IPS-18a (cell line): ENCODE data around the gene ZNF580.

ENCODE experiments used
- H3K27ac ChIP-seq: one replicate; pipeline ENCODE4 v1.5.1; 2013; ENCODE audit warnings: low read length
- H3K27me3 ChIP-seq: one replicate; pipeline ENCODE4 v1.6.1; 2013; ENCODE audit warnings: mild to moderate bottlenecking, low read length; ENCODE audit not compliant: control insufficient read depth, insufficient read depth
- H3K36me3 ChIP-seq: one replicate; pipeline ENCODE4 v1.6.1; 2013; ENCODE audit warnings: low read depth, low read length; ENCODE audit not compliant: control insufficient read depth
- H3K4me1 ChIP-seq: one replicate; pipeline ENCODE4 v1.6.1; 2013; ENCODE audit warnings: low read depth, low read length; ENCODE audit not compliant: control insufficient read depth
- H3K4me3 ChIP-seq: one replicate; pipeline ENCODE4 v1.5.1; 2013; ENCODE audit warnings: low read length
- H3K9ac ChIP-seq: one replicate; pipeline ENCODE4 v1.6.1; 2013; ENCODE audit warnings: mild to moderate bottlenecking, low read length, moderate library complexity
- H3K9me3 ChIP-seq: one replicate; pipeline ENCODE4 v1.6.1; 2013; ENCODE audit warnings: low read depth, low read length; ENCODE audit not compliant: control insufficient read depth

ZNF580 gene

DNA sequence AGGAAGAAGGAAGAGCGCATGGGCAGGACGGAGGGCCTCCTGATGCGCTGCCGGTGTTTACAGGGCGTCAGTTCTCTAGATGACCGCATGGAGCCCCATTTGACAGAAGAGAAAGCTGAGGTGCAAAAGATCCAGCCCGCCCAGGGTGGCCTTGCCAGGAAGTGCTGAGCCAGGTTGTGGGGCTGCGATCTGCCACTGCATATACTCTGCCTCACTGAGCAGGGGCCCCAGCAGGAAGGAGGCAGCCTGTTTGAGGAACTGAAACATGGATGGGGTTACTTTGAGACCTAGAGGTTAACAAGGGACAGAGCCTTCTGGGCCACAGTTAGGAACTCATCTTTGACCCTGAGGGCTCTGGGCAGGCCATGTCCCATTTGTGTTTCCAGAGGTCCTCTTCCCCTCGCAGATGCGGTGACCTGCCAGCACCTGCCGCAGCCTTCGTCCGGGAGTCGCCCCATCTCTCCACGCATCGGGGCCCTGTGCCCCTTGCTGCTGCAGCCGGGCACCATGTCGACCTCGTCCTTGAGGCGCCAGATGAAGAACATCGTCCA lies 37.4 kb downstream of the ZNF580 start:
- peaks cover 30% of the 10 kb centered on the region for H3K36me3 ChIP-seq
- H3K9ac ChIP-seq, result no peak overlapping the region

DNA sequence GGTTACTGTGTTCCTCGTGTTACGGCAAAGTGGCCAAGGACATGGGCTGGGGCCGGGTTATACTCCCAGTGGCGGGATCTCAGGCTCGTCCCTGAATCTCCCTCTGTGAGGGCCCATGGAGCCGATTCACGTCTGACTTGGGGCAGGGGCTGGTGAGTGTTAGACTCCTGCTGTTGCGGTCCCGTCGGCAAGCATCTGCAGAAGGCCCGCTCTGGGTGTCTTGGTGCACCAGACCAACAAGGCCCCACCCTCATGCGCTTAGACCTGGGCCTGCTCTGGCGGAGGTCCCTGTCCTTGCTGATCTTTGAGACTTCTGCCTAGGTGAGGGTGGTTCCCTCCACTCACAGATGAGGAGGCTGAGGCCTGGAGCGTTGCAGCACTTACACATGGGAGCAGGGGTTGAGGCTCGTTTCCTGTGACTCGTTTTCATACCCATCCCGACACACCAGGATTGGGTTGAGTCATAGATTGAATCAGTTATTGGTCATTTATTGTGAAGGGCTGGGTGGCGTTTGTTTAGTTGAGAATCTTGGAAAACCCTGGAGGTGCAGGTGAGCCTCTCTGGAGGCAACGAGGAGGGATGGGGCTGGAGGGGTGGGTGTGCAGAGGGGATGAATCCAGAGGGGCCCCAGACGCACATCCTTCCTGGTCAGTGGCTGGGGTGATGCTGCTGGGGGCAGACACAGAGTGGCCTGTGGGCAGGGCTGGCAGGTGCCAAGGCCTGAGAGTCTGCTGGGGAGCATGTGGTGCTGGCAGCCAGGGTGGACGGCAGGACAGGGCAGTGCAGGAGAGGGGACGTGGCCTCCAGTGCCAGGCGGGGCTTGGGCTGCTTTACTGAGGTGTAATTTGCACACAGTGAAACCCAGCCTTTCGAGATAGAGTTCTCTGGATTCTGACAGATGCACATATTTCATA lies 38.8 kb downstream of the ZNF580 start:
- no peak overlapping the region for H3K9ac ChIP-seq

More for the DNA sequence above, 37.4 kb downstream of the ZNF580 start:
- H3K4me3 ChIP-seq, result no peak overlapping the region
- no peaks in the 10 kb centered on the region for H3K9me3 ChIP-seq
- no peak overlapping the region for H3K27ac ChIP-seq
- no peaks in the 10 kb centered on the region for H3K27me3 ChIP-seq
- peaks cover 10% of the 10 kb centered on the region for H3K4me1 ChIP-seq

DNA sequence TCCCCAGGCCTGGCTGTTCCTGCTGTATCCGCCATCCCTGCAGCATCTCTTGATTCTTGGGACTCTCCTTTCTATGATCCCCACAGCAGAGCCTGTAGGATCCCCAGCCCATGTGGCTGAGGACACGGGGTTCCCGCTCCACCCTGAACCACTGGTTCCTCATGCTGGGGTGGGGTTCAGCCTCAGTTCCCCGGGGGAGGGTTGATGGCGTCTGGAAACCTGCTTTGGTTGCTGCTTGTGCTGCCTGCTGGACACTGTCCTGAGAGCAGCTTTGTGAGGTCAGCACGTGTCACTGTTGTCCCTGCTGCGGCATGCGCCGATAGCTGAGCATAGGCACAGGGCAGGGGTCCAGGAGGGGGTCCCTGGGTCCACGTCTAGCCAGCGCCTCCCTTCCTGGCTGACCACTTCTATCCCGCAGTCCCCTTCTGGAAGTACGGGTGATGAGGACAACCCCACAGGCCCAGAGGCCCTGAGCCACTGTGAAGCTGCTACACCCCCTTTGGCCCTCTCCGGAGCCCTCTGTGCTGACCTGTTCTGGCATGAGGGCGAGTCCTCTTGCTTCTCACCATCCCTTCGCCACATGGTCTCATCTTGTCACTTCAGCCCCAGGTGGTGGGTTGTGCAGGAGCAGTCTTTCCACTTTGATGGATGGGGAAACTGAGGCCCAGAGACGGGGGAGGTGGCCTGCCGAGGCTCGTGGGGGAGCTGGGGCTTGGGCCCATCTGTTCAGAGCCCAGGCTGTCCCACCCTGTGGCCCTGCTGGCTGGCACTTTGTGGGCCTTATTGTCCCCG lies 39.7 kb downstream of the ZNF580 start:
- H3K36me3 ChIP-seq, result peaks cover 41% of the 10 kb centered on the region

More for the DNA sequence above, 38.8 kb downstream of the ZNF580 start:
- Histone ChIP-seq H3K4me1 (peaks cover 8% of the 10 kb centered on the region), H3K9me3 (no peaks in the 10 kb centered on the region), H3K4me3 (no peak overlapping the region), H3K27ac (no peak overlapping the region), H3K27me3 (no peaks in the 10 kb centered on the region), H3K36me3 (peaks cover 38% of the 10 kb centered on the region)

DNA sequence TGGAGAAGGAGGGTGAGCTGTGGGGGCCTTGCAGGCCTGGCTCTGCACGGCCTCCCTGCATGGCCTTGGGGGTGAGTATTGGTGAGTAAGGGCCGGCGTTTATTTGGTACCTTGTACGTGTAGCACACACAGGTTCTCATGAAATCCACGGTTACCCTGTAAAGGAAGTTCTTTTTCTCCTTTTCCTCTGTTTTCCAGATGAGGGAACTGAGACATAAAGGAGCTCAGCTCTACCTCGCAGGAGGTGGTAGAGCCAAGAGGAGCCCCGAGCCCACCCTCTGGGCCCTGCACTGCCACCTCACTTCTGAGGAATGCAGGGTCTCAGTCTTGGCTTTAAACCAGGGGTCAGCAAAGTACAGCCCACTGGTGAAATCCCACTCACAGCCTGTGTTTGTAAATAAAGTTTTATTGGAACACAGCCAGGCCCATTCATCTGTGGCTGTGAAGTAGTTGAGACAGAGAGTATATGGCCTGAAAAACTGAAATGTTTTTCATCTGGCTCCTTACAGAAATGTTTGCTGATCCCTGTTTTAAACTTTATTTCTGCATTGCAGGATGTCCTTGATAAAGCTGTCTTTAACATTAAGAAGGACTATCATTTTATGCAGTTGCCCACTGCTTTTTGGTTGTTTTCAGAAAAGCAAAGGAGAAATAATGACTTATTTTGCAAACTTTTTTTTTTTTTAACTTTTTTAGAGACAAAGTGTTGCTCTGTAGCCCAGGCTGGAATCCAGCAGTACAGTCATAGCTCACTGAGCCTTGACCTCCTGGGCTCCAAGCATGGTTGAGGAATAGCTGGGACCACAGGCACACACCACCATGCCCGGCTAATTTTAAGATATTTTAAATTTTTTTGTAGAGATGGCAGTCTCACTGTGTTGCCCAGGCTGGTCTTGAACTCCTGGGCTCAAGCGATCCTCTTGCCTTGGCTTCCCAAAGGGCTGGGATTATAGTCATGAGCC lies 40.6 kb downstream of the ZNF580 start:
- H3K27me3 ChIP-seq, result no peaks in the 10 kb centered on the region
- no peak overlapping the region for H3K27ac ChIP-seq
- no peaks in the 10 kb centered on the region for H3K9me3 ChIP-seq
- peaks cover under 1% of the 10 kb centered on the region for H3K4me1 ChIP-seq
- H3K4me3 ChIP-seq, result no peak overlapping the region
- H3K9ac ChIP-seq, result no peak overlapping the region
- peaks cover 46% of the 10 kb centered on the region for H3K36me3 ChIP-seq

More for the DNA sequence above, 39.7 kb downstream of the ZNF580 start:
- H3K9me3 ChIP-seq, result no peaks in the 10 kb centered on the region
- no peak overlapping the region for H3K4me3 ChIP-seq
- H3K27ac ChIP-seq, result no peak overlapping the region
- H3K4me1 ChIP-seq, result peaks cover 8% of the 10 kb centered on the region
- H3K9ac ChIP-seq, result no peak overlapping the region
- H3K27me3 ChIP-seq, result no peaks in the 10 kb centered on the region

DNA sequence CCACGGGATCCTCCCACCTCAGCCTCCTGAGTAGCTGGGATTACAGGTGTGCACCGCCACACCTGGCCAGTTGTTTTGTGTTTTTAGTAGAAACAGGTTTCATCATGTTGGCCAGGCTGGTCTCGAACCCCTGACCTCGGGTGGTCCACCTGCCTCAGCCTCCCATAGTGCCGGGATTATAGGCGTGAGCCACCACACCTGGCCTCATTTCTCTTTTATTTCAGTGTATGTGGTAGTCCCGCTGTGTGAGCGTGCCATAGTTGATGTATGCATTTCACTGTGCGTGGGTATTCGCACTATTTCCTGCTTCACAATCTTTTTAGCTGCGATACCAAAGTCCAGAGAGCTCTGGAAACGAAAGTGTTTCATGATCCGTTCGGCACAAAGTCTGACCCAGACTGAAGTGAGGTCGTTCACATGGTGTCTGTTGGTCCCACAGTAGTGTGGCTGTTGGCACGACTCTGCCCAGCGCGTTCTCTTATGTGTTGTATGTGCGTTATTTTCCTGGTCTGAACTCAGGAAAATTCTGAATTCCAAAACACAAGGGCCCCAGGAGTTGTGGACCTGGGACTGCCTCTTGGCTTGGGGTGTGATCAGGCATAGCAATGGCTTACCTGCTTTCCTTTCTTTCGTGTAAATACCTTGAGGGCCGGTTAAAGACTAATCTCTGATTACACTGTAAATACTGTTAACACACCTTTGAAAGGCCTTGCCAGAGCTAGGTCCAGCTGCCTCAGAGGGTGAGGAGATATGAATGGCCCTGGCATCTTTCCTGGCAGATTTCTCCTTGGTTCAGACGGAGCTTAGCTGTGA lies 42.9 kb downstream of the ZNF580 start:
- Histone ChIP-seq H3K9me3 (no peaks in the 10 kb centered on the region), H3K27me3 (no peaks in the 10 kb centered on the region), H3K9ac (no peak overlapping the region), H3K36me3 (peaks cover 41% of the 10 kb centered on the region), H3K4me3 (no peak overlapping the region), H3K4me1 (no peaks in the 10 kb centered on the region), H3K27ac (no peak overlapping the region)

DNA sequence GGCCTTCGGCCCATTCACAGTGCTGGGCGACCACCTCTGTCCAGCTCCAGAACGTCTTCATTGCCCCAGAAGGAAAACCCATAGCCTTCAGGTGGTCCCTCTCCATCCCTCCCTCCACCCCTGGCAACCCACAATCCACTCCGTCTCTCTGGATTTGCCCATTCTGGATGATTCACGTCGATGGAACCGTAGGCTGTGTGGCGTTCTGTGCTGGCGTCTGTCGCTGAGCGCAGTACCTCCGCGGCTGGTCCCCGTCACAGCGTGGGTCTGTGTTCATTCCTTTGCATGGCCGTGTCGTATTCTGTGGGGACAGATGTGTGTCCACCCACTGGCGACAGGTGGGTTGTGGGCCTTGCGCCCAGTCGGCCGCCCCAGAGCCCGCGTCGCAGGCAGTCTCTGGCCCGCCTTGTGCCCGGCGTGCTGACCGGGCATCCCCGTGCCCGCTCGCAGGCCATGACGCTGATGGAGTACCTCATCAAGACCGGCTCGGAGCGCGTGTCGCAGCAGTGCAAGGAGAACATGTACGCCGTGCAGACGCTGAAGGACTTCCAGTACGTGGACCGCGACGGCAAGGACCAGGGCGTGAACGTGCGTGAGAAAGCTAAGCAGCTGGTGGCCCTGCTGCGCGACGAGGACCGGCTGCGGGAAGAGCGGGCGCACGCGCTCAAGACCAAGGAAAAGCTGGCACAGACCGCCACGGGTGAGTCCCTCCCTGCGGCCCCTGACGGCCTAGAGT lies 44.3 kb downstream of the ZNF580 start:
- no peak overlapping the region for H3K9ac ChIP-seq
- no peak overlapping the region for H3K4me3 ChIP-seq
- H3K4me1 ChIP-seq, result no peaks in the 10 kb centered on the region
- H3K27me3 ChIP-seq, result no peaks in the 10 kb centered on the region
- no peak overlapping the region for H3K27ac ChIP-seq
- peaks cover 40% of the 10 kb centered on the region for H3K36me3 ChIP-seq
- H3K9me3 ChIP-seq, result no peaks in the 10 kb centered on the region

DNA sequence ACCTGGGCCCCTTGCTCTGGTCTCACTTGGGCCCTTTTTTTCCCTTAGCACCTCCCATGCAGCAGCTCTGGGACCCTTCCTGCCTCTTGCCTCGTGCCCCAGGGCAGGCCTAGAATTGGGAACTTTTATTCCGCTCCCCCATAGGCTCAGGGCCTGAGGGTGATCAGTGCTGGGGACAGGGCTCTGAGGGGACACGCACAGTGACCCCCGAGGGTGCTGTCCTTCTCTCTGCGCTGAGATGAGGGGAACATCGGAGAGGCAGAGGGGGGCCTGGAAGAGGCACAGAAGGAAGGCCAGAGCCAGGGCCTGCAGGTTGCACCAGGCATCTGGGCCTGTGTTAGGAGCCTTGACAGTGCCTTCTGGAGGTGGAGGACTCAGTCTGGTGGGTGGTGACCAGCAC lies 45.0 kb downstream of the ZNF580 start:
- Histone ChIP-seq H3K9ac (no peak overlapping the region), H3K36me3 (peaks cover 40% of the 10 kb centered on the region), H3K4me3 (no peak overlapping the region), H3K27me3 (no peaks in the 10 kb centered on the region), H3K9me3 (no peaks in the 10 kb centered on the region), H3K27ac (no peak overlapping the region), H3K4me1 (no peaks in the 10 kb centered on the region)

DNA sequence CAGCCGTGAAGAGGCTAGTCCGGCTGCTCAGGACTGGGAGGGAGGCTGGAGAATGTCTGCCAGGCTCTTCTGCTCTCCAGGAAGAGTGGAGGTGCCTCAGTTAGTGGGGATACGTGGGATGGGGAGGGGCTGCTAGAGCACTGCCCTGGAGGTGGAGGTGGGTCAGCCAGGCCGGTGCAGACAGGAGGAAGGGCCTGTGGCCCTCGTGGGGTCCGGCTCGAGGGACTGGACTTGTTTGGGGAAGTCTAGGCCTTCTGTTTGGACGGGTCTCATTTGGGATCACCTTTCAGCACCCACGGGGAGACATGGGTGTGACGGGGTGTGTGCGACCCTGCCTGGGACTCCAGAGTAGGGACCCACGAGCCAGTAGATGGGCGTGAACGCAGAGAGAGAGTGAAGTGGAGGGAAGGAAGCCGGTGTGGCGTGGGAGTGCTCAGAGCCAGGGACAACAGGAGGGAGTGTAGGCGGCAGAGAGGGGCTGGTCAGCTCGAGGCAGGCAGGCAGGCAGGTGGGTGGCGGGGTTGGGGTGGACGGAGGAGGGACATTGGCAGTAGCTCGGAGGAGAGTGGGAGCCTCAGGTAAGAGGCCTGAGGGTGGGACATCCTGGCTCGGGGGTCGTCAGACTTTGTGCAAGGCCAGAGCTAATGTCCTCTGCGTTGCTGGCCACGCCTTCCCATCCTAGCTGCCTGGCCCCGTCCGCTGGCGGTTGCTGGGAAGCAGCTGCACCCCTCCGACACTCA lies 45.7 kb downstream of the ZNF580 start:
- H3K4me3 ChIP-seq, result no peak overlapping the region
- H3K36me3 ChIP-seq, result peaks cover 34% of the 10 kb centered on the region
- H3K9me3 ChIP-seq, result no peaks in the 10 kb centered on the region
- H3K27ac ChIP-seq, result no peak overlapping the region
- H3K27me3 ChIP-seq, result no peaks in the 10 kb centered on the region
- H3K9ac ChIP-seq, result no peak overlapping the region
- no peaks in the 10 kb centered on the region for H3K4me1 ChIP-seq

DNA sequence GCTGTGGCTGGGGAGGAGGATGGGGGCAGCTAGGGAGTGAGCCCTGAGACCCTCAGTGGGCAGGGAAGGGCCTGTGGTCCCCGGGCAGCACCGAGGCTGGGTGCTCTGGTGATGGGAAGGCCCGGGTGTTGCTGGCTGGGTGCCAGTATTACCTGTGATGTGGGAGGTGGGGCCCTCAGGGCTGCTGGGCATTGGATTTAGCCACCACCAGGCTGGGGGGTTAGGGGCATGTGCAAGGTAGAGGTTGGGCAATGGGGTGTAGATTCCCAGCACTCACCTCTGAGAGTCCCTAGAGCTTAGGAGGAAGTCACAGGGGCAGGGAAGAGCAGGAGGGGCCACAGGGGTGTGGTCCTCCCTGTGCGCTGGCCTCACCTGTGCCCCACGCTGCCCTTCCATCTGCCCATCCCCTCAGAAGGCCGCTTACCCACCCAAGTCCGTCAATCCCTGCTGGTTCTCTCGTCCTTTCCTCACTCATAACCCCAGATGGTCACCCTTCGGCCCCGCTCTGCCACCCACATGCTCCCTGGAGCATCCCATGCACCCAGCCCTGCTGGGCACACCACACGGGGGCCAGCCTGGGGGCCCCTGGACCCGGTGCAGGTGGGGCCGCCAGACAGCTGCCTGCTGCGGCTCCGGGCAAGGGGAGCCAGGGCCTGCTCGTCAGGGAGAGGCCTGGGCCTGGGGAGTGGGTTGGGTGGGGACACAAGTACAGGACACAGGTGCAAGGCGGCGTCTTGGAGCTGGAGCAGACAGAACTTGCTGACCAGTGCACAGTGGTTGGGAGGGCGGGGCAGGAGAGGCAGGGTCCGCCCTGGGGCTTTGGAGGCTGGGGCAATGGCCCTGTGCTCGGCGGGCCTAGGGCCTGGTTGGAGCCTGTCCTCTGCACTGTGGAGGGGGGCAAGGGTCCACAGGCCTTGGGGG lies 46.7 kb downstream of the ZNF580 start:
- H3K9ac ChIP-seq, result no peak overlapping the region
- H3K4me1 ChIP-seq, result no peaks in the 10 kb centered on the region
- no peaks in the 10 kb centered on the region for H3K27me3 ChIP-seq
- H3K36me3 ChIP-seq, result peaks cover 30% of the 10 kb centered on the region
- no peak overlapping the region for H3K27ac ChIP-seq
- no peak overlapping the region for H3K4me3 ChIP-seq
- no peaks in the 10 kb centered on the region for H3K9me3 ChIP-seq
